ENCODE measurements around the gene RHOC.

GRCh38 chr1:112710159-112710558 lies 3.2 kb upstream of the RHOC start:
- no peak for TF ChIP-seq POLR2AphosphoS5 (IDR thresholded peaks at IDR 0.05)
- TF ChIP-seq POLR2A (IDR thresholded peaks at IDR 0.05), result no peak
